B cell (primary cell): ENCODE measurements around the gene TMIE.

Source experiments
- CTCF ChIP-seq: fragments of 200-600 bp; IDR thresholded peaks from one replicate; pipeline ENCODE4 v1.8.0; 2022; ENCODE audit warnings: antibody characterized with exemption, mild to moderate bottlenecking
- EZH2 ChIP-seq: IDR thresholded peaks from 2 replicates; pipeline ENCODE4 v1.6.1; 2012; ENCODE audit warnings: borderline replicate concordance, low read depth, mild to moderate bottlenecking, moderate library complexity, low read length; ENCODE audit not compliant: insufficient read depth, poor library complexity, severe bottlenecking

- TF ChIP-seq CTCF (no peak), EZH2 (no peak)
Observed at GRCh38 chr3:46748170-46748569, 47.0 kb downstream of the TMIE start.
